ENCODE results near the gene PSMB3. TPM values are rescaled to one million over a fixed set of nuclear protein-coding genes. Genes with fewer than 3 reads are reported as not detected.

The PSMB3 gene
- 127 and 131 TPM in 2 replicates for total RNA-seq

GRCh38 chr17:38752308-38753070 lies at the start of gene PSMB3:
PSMB3 (plus strand) TSS chr17:38752741; CDS start chr17:38752827, 86 bp downstream.

DNA sequence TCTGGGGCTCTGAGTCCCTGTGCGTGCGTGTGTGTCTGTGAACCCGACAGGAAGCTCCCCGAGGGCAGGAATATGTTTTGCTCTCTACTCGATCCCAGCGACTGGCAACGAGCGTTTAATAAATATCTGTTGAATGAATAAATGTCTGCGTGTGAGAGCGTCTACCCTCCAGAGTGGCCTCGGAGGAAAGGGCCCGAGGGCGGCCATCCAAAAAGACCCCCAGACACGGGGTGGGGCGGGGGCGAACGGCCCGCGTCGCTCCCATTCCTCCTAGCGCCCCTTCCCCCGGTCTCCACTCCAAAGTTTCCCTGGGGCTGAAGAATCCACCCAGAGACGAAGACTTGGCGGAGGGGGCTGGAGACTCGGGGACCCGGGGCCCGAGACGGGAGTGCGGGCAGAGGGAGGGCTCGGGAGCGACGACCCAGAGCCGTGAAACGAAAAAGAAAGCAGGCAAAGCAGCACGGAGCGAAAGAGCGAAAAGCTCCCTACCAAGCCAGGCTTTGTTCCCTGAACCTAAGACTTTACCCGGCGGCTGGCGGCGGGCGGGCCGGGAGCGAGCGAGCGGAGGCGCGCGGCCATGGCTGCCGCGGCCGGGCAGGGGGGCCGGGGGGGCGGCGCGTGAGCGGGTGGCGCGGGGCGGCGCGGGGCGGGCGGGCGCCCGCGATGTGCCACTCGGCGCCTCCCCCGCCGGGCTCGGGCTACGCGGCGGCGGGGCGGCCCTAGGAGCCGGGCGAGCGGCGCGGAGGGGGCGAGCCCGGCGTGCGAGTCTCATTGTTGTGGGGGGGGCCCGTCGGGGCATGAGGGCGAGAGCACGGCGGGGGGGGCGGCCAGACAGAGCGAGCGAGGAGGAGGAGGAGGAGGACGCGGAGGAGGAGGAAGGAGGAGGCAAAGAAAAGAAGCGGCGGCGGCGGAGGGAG lies 47.7 kb upstream of the PSMB3 start, which contains the start of gene MLLT6:
Gene MLLT6 (plus strand): TSS at position 668 of the 917 bp plus-strand sequence. CDS start 360 bp downstream, outside the sequence.

GRCh38 chr17:38729886-38730525 lies 22.5 kb upstream of the PSMB3 start, which contains the start of gene CISD3:
CISD3 (plus strand) TSS chr17:38730341; CDS start chr17:38730359, 18 bp downstream.

GRCh38 chr17:38748149-38748891 lies 4.2 kb upstream of the PSMB3 start, which contains the start of gene PCGF2:
PCGF2 (minus strand) TSS chr17:38748336; CDS start chr17:38740402, 7,934 bp downstream.

DNA sequence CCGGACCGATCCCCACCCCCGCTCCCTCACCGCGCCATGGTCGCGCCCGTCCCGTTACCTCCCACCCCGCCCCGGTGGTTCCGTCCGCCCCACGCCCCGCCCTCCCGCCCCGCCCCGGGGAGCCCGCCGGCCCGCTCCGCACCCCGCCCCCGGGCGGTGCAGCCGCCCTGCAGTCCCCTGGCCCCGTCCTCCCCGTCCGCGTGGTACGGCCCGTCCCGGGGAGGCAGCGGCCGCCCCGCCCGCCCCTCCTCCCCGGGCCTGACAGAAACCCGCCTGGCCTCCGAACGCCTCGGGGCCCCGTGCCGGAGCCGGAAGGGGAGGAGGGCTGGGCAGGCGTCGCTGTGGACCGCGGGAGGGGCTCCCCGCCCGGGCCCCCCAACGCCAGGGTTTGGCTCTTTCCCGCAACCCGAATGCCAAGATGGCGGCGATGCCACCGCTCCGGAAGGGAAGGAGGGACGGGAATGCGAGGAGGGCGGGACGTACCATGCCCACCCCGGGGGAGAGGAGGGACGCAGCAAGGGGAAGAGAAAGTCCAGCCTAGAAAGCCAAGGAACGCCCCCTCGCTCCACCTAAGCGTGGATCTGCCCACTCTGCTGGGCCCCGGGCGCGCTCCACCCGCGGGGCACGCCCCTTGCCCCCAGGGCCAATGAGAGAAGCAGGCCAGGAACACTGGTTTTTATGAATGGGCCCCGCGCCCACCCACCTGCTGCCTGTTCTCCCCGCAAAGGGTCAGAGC lies 47.1 kb downstream of the PSMB3 start, which contains the start of gene PIP4K2B:
Gene PIP4K2B (minus strand): TSS at position 56 of the 736 bp plus-strand sequence. CDS start 132 bp downstream, outside the sequence.

Other genes with a start within 250 kb of the PSMB3 start
- gene SRCIN1, start 146.8 kb upstream of the PSMB3 start, total RNA-seq: under 0.01 and 0.06 TPM in 2 replicates
- gene EPOP, start 77.8 kb upstream of the PSMB3 start, total RNA-seq: 4.4 and 4.5 TPM in 2 replicates
- 20.4 and 27.7 TPM in 2 replicates for gene MLLT6, start 47.5 kb upstream of the PSMB3 start, total RNA-seq
- 5.5 and 7.7 TPM in 2 replicates for gene CISD3, start 22.4 kb upstream of the PSMB3 start, total RNA-seq
- gene PCGF2, start 4.4 kb upstream of the PSMB3 start, total RNA-seq: 11.7 and 12.4 TPM in 2 replicates
- gene PIP4K2B, start 46.8 kb downstream of the PSMB3 start, total RNA-seq: 28.2 and 48.9 TPM in 2 replicates
- gene CWC25, start 72.6 kb downstream of the PSMB3 start, total RNA-seq: 7.5 and 7.6 TPM in 2 replicates
- 1,498 and 1,695 TPM in 2 replicates for gene RPL23, start 101.0 kb downstream of the PSMB3 start, total RNA-seq
- gene LASP1, start 117.3 kb downstream of the PSMB3 start, total RNA-seq: 149 and 172 TPM in 2 replicates
- gene FBXO47, start 214.7 kb downstream of the PSMB3 start, total RNA-seq: not detected in 2 replicates

All from cardiac ventricle fibroblast (primary cell).